HCT116 (cell line): ENCODE data around the gene ARID5B. TPM values are rescaled to one million over a fixed set of nuclear protein-coding genes. Genes with fewer than 3 reads are reported as not detected.

ENCODE experiments used
- ATAC-seq: fragments of 200-7000 bp; cut with Tn5 transposase; 2 replicates; pipeline ENCODE4 v1.9.1; 2020; ENCODE audit warnings: mild to moderate bottlenecking, moderate library complexity
- BruUV-seq: library from RNA; stranded (reverse); fragments of 400-500 nt; replicated peaks from 2 replicates; lab custom pipeline; 2021; lab: Mats Ljungman, UMichigan
- CTCF ChIA-PET: fragments of 300-600 bp; sonication (Branson Sonifier 250); formaldehyde crosslinking; loops from one replicate; lab custom pipeline; 2021; ENCODE audit warnings: antibody characterized with exemption; lab: Charles Lee
- POLR2A ChIA-PET: fragments of 300-600, 350-600 bp; sonication (Branson Sonifier 250); formaldehyde crosslinking; loops from one replicate; lab custom pipeline; 2021; ENCODE audit warnings: antibody characterized with exemption; lab: Charles Lee
- RAD21 ChIA-PET, 2 experiments: fragments of 300-600 bp; sonication (Branson Sonifier 250); formaldehyde crosslinking; loops; one replicate each; lab custom pipeline; 2023; ENCODE audit warnings: low total read pairs in 2 of 2; ENCODE audit not compliant: uncharacterized antibody in 2 of 2, unreplicated experiment in 2 of 2, low non-redundant PET in 1 of 2; lab: Charles Lee
- DNase-seq: peaks from one replicate; pipeline ENCODE4 v3.0.0-alpha.2; 2010; ENCODE audit warnings: low read depth, low spot score
- H2AFZ ChIP-seq: fragments of 200-600 bp; shearing (Covaris generic), sonication (generic); 2 replicates; pipeline ENCODE4 v1.6.1; 2017; ENCODE audit warnings: low read depth, mixed run types, mixed read lengths, antibody characterized with exemption, low read length; ENCODE audit not compliant: poor library complexity, severe bottlenecking
- H3K27ac ChIP-seq: 2 replicates; pipeline ENCODE4 v1.5.1; 2012; ENCODE audit warnings: low read depth, low read length
- H3K27me3 ChIP-seq: fragments of 200-600 bp; sonication (generic); 2 replicates; pipeline ENCODE4 v1.6.1; 2016; ENCODE audit warnings: mixed run types, low read length, mixed read lengths; ENCODE audit not compliant: insufficient read depth
- H3K36me3 ChIP-seq, 2 experiments: fragments of 200-500 bp in 1 of 2; fragments of 200-600 bp in 1 of 2; sonication (Bioruptor generic) in 1 of 2; sonication (generic) in 1 of 2; 2 replicates each; pipeline versions ENCODE4 v1.5.1 to v1.6.1; 2014 to 2016; ENCODE audit warnings: low read length in 2 of 2, inconsistent platforms in 1 of 2, mixed read lengths in 1 of 2, mixed run types in 1 of 2; ENCODE audit not compliant: insufficient read depth in 2 of 2, control insufficient read depth in 1 of 2
- H3K4me1 ChIP-seq, 2 experiments: fragments of 200-600 bp in 1 of 2; sonication (generic) in 1 of 2; 2 replicates each; pipeline versions ENCODE4 v1.5.1 to v1.6.1; 2012 to 2017; ENCODE audit warnings: low read length in 2 of 2, inconsistent platforms in 1 of 2, mild to moderate bottlenecking in 1 of 2, mixed read lengths in 1 of 2, mixed run types in 1 of 2, moderate library complexity in 1 of 2; ENCODE audit not compliant: insufficient read depth in 2 of 2, control insufficient read depth in 1 of 2
- H3K4me2 ChIP-seq: fragments of 200-600 bp; sonication (generic); 2 replicates; pipeline ENCODE4 v1.6.1; 2017; ENCODE audit warnings: mixed run types, low read length, mixed read lengths
- H3K4me3 ChIP-seq, 2 experiments: fragments of 200-600 bp in 1 of 2; sonication (generic) in 1 of 2; replicated peaks in 1 of 2; 2 replicates each; pipeline ENCODE4 v1.5.1; 2011 to 2016; ENCODE audit warnings: low read length in 2 of 2, control low read depth in 1 of 2, low read depth in 1 of 2, mild to moderate bottlenecking in 1 of 2, mixed read lengths in 1 of 2, mixed run types in 1 of 2
- H3K79me2 ChIP-seq: fragments of 200-600 bp; sonication (generic); 2 replicates; pipeline ENCODE4 v1.6.1; 2017; ENCODE audit warnings: mild to moderate bottlenecking, mixed run types, low read length, moderate library complexity, mixed read lengths; ENCODE audit not compliant: insufficient read depth
- H3K9ac ChIP-seq: fragments of 200-600 bp; sonication (generic); 2 replicates; pipeline ENCODE4 v1.6.1; 2016; ENCODE audit warnings: low read length, mixed read lengths
- H3K9me2 ChIP-seq: fragments of 200-600 bp; sonication (generic), shearing (Covaris generic); 2 replicates; pipeline ENCODE4 v1.6.1; 2017; ENCODE audit warnings: mixed run types, mild to moderate bottlenecking, moderate library complexity; ENCODE audit not compliant: insufficient read depth
- H3K9me3 ChIP-seq, 2 experiments: fragments of 200-500 bp in 1 of 2; fragments of 200-600 bp in 1 of 2; sonication (Bioruptor generic) in 1 of 2; sonication (generic) in 1 of 2; 2 replicates each; pipeline ENCODE4 v1.6.1; 2014 to 2017; ENCODE audit warnings: low read length in 2 of 2, mixed read lengths in 2 of 2, inconsistent platforms in 1 of 2, low read depth in 1 of 2, mild to moderate bottlenecking in 1 of 2, mixed run types in 1 of 2, moderate library complexity in 1 of 2; ENCODE audit not compliant: control insufficient read depth in 1 of 2, insufficient read depth in 1 of 2
- H4K20me1 ChIP-seq: fragments of 200-600 bp; sonication (generic), shearing (Covaris generic); 2 replicates; pipeline ENCODE4 v1.6.1; 2017; ENCODE audit warnings: mixed run types, mild to moderate bottlenecking, moderate library complexity; ENCODE audit not compliant: insufficient read depth
- ATF3 ChIP-seq: IDR thresholded peaks from 2 replicates; pipeline ENCODE4 v1.6.1; 2012
- EGR1 ChIP-seq: IDR thresholded peaks from 2 replicates; pipeline ENCODE4 v1.6.1; 2012; ENCODE audit warnings: low read depth
- EZH2 ChIP-seq: fragments of 200-600 bp; sonication (generic); IDR thresholded peaks from 2 replicates; pipeline ENCODE4 v1.6.1; 2017; ENCODE audit warnings: antibody characterized with exemption, mixed run types
- FOSL1 ChIP-seq: IDR thresholded peaks from 2 replicates; pipeline ENCODE4 v1.6.1; 2012; ENCODE audit warnings: low read depth
- JUND ChIP-seq: IDR thresholded peaks from 2 replicates; pipeline ENCODE4 v1.6.1; 2012
- SIN3A ChIP-seq: IDR thresholded peaks from 2 replicates; pipeline ENCODE4 v1.6.1; 2012; ENCODE audit warnings: low read depth
- SP1 ChIP-seq: IDR thresholded peaks from 2 replicates; pipeline ENCODE4 v1.6.1; 2012; ENCODE audit warnings: low read depth
- TCF7L2 ChIP-seq: IDR thresholded peaks from 2 replicates; pipeline ENCODE4 v1.7.0; 2011; ENCODE audit warnings: borderline replicate concordance, inconsistent platforms; ENCODE audit not compliant: insufficient read depth, insufficient read length; ENCODE audit errors: extremely low read depth
- YY1 ChIP-seq: IDR thresholded peaks from 2 replicates; pipeline ENCODE4 v1.6.1; 2011; ENCODE audit warnings: low read length, low read depth, moderate library complexity, mild to moderate bottlenecking; ENCODE audit not compliant: insufficient replicate concordance; ENCODE audit errors: extremely low read depth
- ZFX ChIP-seq: fragments of 450-650 bp; IDR thresholded peaks from 2 replicates; pipeline ENCODE4 v1.6.1; 2017
- ZNF274 ChIP-seq: fragments of 200-500 bp; sonication (Bioruptor generic); IDR thresholded peaks from 2 replicates; pipeline ENCODE4 v1.6.1; 2014; ENCODE audit warnings: mild to moderate bottlenecking, low read depth, low read length, inconsistent platforms
- intact Hi-C: fragments of 100-400 bp; cut with micrococcal nuclease; formaldehyde crosslinking; loops from 2 replicates; pipeline ENCODE4 v1.10.0; 2022
- total RNA-seq: library from RNA; stranded (reverse); gene quantifications from one replicate; pipeline ENCODE4 v1.2.1, GENCODE V29; 2021; ENCODE audit not compliant: unreplicated experiment

Gene ARID5B
- total RNA-seq, 1 experiment from 2014 or later, result 4.7 TPM

GRCh38 chr10:61989995-61990760, 88.7 kb downstream of the ARID5B start:
- no peak overlapping the region for H3K27ac ChIP-seq
- DNase-seq, result no peak
- POLR2A ChIA-PET, result no interaction called here
- CTCF ChIA-PET, result no interaction called here
- RAD21 ChIA-PET, result no interaction called here
- no peak overlapping the region for H2AFZ ChIP-seq
- intact Hi-C loops, result no loop called here
- H3K27me3 ChIP-seq, result no peaks in the 10 kb centered on the region
- no peaks in the 10 kb centered on the region for H3K79me2 ChIP-seq
- no peak for ATAC-seq
- no peak overlapping the region for H3K4me3 ChIP-seq
- no peaks in the 10 kb centered on the region for H3K4me1 ChIP-seq
- no peak overlapping the region for H3K9ac ChIP-seq
- H3K9me2 ChIP-seq, result no peaks in the 10 kb centered on the region
- H3K9me3 ChIP-seq, result no peaks in the 10 kb centered on the region
- H4K20me1 ChIP-seq, result no peaks in the 10 kb centered on the region
- BruUV-seq, result no TSS peak
- no peaks in the 10 kb centered on the region for H3K36me3 ChIP-seq
- H3K4me2 ChIP-seq, result no peak overlapping the region
- TF ChIP-seq FOSL1 (no peak), ATF3 (no peak), EZH2 (no peak), JUND (no peak), TCF7L2 (no peak), EGR1 (no peak), SP1 (no peak), SIN3A (no peak)

GRCh38 chr10:61990761-61991135, 89.2 kb downstream of the ARID5B start:
- ATAC-seq, result no peak
- H3K9ac ChIP-seq, result no peak overlapping the region
- H3K4me1 ChIP-seq, result no peaks in the 10 kb centered on the region
- CTCF ChIA-PET, result no interaction called here
- no peaks in the 10 kb centered on the region for H3K79me2 ChIP-seq
- POLR2A ChIA-PET, result no interaction called here
- TF ChIP-seq JUND, result no peak
- no peak for TF ChIP-seq ZFX
- no peak for TF ChIP-seq YY1
- no peak for TF ChIP-seq SIN3A
- TF ChIP-seq FOSL1, result no peak
- TF ChIP-seq ZNF274, result no peak
- no peak for TF ChIP-seq EZH2
- no peaks in the 10 kb centered on the region for H3K9me2 ChIP-seq
- H2AFZ ChIP-seq, result no peak overlapping the region
- intact Hi-C loops, result no loop called here
- no peak for DNase-seq
- H3K9me3 ChIP-seq, result no peaks in the 10 kb centered on the region
- H3K27me3 ChIP-seq, result no peaks in the 10 kb centered on the region
- no TSS peak for BruUV-seq
- RAD21 ChIA-PET, result no interaction called here
- H3K4me2 ChIP-seq, result no peak overlapping the region
- no peaks in the 10 kb centered on the region for H3K36me3 ChIP-seq
- H3K4me3 ChIP-seq, result no peak overlapping the region
- H4K20me1 ChIP-seq, result no peaks in the 10 kb centered on the region
- no peak overlapping the region for H3K27ac ChIP-seq
